Kidney tubule cell (primary cell): ENCODE measurements around the gene NPLOC4.
"Not testable (repeated sequence)": the region's sequence is repeated elsewhere in the genome, so short reads cannot be mapped to it uniquely, and the experiment has no call there.

Experiments
- DNase-seq: peaks from one replicate; pipeline ENCODE4 v3.0.0-alpha.2; 2018; ENCODE audit warnings: low spot score

The NPLOC4 gene

GRCh38 chr17:81533339-81534141 is 103.4 kb downstream of the NPLOC4 start:
- DNase-seq: no peak

DNA sequence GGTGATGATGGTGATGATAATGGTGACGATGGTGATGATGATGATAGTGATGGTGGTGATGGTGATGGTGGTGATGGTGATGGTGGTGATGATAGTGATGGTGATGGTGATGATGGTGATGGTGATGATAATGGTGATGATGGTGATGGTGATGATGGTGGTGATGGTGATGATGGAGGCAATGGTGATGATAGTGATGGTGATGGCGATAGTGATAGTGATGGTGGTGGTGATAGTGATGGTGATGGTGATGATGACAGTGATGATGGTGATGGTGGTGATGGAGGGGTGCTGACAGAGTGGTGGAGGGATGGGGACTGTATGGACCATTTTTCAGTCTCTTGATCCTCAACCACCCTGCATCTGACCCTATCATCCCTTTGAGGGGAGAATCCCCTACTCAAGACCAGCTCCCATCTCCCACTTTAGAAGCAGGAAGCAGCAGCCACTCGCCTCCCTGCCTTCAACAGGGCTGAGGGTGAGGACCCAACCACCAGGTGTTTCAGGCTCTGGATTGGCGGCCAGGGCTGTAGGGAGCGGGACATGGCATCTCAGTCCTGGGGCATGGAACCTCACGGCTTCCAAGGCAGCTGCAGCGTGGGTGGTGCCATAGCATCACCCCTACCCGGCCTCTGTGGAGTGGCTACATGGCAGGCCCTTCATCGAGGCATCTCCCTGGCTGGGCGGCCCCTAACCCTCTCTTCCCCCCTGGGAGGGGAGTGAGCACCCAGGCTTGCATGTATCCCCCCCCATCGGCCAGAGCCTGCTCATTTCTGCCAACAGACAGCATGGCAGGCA is 104.2 kb downstream of the NPLOC4 start:
- DNase-seq: no peak

DNA sequence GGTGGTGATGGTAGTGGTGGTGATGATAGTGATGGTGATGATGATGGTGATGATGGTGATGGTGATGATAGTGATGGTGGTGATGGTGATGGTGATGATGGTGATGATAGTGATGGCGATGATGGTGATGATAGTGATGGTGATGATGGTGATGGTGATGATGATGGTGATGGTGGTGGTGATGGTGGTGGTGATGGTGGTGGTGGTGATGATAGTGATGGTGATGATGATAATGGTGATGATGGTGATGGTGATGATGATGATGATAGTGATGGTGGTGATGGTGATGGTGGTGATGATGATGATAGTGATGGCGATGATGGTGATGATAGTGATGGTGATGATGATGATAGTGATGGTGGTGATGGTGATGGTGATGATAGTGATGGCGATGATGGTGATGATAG is 104.9 kb downstream of the NPLOC4 start:
- DNase-seq: not testable (repeated sequence)

- DNase-seq: not testable (repeated sequence)
Observed at GRCh38 chr17:81531013-81531412, 105.9 kb downstream of the NPLOC4 start.

DNA sequence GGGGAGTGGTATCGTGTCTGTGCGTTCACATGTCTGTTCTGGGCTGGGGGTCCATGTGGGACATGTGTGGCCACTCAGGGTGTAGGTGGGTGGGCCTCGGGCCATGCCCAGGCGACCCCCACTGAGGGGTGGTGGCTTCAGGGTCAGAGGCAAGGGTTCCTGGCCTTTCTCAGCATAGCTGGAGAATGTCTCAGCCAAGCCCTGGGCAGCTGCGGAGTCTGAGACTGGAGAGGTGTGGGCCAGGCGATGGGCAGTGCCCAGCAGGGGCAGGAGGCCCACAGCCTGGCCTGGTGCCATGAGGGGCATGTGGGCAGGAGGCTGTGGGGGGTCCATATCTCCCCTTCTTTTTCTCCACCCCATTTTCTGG is 107.5 kb downstream of the NPLOC4 start:
- DNase-seq: no peak

GRCh38 chr17:81528651-81529436 is 108.1 kb downstream of the NPLOC4 start:
- no peak for DNase-seq

GRCh38 chr17:81528384-81528650 is 108.6 kb downstream of the NPLOC4 start:
- DNase-seq: no peak

- DNase-seq: no peak
Observed at GRCh38 chr17:81527591-81528383, 109.1 kb downstream of the NPLOC4 start, which contains the start of gene FSCN2. TSS of gene FSCN2 (plus strand) at chr17:81528377. CDS start at chr17:81528532, 155 bp downstream.

DNA sequence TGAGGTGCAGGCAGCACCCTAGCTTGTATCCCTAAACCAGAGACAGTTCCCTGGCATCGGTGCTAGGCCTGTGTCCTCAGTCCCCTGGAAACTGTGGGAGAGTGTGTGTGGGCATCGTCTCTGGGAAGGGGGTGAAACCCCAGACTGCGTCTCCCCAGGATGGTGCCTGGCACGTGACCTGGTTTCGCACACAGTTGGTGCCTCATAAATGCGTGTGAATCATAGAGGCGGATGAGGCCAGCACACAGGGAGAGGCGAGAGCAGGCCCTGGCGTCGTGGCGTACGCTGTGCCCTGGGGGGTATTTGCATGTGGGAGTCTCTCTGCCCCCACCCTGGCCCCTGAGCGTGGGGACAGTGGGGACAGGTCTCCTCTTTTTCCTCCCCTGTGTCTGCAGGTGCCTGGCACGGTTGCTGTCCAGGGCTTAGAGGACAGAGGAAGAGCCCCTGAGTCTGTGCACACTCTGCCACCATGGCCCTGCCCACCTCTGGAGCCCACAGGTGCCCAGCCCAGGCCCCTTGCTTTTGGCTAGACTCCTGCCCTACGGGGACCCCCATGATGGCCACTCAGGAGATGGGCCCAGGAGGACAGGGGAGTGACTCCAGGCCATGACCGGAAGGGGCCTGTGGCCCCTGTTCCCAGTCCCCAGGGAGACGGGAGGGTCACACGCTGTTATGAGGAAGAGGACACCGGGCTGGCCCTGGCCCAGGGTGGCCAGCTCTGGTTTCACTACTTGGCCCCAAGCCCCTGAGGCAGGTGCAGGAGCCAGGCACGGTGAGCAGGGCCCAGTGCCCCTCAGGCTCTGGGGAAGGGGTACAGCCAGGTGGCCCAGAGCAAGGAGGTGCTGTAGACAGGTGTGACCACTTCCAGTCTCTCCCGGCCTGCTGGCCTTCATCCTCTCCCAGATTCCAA is 110.0 kb downstream of the NPLOC4 start:
- no peak for DNase-seq

DNA sequence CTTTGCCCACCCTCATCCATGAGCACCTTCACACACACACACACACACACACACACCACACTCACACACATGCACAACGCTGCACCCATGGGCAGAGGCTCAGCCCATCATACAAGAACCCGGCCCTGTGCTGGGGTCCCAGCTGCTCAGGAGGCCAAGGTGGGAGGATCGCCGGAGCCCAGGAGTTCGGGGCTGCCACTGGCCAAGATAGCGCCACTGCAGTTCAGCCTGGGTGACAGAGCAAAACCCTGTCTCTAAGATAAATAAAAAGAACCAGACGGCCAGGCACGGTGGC is 112.1 kb downstream of the NPLOC4 start:
- DNase-seq: no peak

- no peak for DNase-seq
Observed at GRCh38 chr17:81524039-81524864, 112.7 kb downstream of the NPLOC4 start.

DNA sequence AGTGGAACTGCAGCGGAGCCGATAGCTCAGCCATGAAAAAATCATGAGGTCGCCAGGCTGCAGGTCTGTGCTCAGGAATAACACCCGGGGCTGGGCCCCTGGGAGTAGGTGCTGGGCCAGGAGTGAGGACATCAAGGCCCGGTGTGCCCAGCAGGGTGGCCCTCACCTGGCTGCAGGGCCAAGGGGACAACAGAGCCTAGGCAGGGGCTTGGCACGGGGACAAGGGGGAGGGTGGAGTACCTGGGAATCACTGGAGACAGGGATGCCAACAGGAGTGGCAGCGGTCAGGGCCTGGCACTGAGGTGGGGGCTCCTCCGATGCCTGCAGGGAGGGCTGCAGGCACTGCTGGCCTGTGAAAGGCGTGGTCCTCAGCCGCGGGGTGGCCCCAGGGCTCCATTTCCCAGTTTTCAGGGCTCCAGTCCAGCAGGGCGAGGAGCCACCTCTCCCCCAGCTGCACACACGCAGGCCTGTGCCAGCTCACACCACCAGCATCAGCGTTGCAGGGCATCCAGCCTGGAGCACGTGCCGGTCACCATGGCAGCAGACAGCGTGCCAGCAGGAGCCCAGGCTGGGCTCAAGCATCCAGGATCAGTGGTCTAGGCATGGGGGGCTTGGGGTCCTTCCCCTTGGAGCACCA is 113.4 kb downstream of the NPLOC4 start:
- peak; percentile 58 for DNase-seq

- peak; percentile 63 for DNase-seq
Observed at GRCh38 chr17:81522491-81523401, 114.2 kb downstream of the NPLOC4 start.

GRCh38 chr17:81520021-81520901 is 116.7 kb downstream of the NPLOC4 start:
- DNase-seq: no peak

GRCh38 chr17:81519284-81520020 is 117.5 kb downstream of the NPLOC4 start:
- DNase-seq: peak; percentile 87

DNA sequence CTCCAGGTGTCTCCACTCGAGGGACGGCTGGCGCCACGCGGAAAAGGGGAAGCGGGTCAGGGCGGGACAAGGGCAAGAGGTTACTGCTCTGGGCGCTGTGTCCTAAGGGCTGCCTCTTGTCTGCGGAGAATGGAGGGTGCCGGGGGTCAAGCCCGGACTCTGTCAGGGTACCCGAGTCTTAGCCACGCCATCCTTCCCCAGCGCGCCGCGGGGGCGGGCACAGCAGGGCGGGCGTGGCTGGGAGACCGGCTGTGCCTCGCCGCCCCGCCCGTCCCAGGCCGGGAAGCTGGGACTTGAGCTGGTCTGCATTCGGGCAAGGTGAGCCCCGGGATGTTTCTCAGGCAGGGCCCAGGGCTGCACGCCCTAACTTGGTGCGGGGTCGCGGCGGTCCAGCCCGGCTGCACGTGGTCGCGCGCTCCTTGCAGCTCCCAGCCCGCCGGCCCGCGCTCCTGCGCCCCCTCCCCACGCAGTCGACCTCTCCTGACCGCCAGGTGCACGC is 118.1 kb downstream of the NPLOC4 start:
- DNase-seq: peak; percentile 65
